ENCODE measurements around the gene TSPAN19. TPM values are rescaled to one million over a fixed set of nuclear protein-coding genes. Genes with fewer than 3 reads are reported as not detected.

The TSPAN19 gene
- total and polyA plus RNA-seq, 9 of the 15 experiments (the other 6 are each of a cell fraction or from before 2014, with no cell fraction given), result not detected

GRCh38 chr12:85000729-85001128 is 35.3 kb downstream of the TSPAN19 start (continued):
- TF ChIP-seq, protein P1, sequence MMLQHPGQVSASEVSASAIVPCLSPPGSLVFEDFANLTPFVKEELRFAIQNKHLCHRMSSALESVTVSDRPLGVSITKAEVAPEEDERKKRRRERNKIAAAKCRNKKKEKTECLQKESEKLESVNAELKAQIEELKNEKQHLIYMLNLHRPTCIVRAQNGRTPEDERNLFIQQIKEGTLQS (IDR thresholded peaks at IDR 0.05), result no peak
- TF ChIP-seq, protein P1 (CRISPR knock-in tag; conservative IDR thresholded peaks at IDR 0.05), result no peak
- TF ChIP-seq LARP7 (IDR thresholded peaks at IDR 0.05) (no peak), RBM34 (IDR thresholded peaks at IDR 0.05; ENCODE audit: borderline replicate concordance, insufficient read depth, low read length) (no peak), MTF1 (CRISPR knock-in tag; IDR thresholded peaks at IDR 0.05; ENCODE audit: borderline replicate concordance) (no peak), ATF4 (CRISPR knock-in tag; IDR thresholded peaks at IDR 0.05) (no peak)
- TF ChIP-seq, protein P2, sequence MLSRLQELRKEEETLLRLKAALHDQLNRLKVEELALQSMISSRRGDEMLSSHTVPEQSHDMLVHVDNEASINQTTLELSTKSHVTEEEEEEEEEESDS (CRISPR knock-in tag; IDR thresholded peaks at IDR 0.05), result no peak

DNA sequence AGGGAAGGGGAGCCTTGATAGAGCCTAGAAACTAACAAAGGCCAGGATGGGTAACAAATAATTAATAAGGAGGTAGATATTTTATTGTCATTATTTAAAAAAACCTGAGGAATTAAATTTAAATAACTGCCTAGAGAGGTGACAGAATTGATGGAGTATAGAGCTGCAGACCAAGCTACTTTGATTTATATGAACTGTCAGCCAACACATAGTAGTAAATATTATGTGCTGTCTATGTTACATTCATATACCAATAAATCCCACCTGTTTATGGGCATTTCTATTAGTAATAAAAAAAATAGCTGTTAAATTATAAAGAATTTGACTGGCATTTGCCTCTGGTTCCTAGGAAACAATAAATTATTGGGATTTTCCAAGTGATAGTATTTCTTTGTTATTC is 37.7 kb downstream of the TSPAN19 start:
- FAIRE-seq (no peak), ATAC-seq (no peak), DNase-seq (ENCODE audit: extremely low read depth in 1 of 4, low spot score in 3 of 4) (no peak)
- H3K36me3 ChIP-seq (ENCODE audit: control insufficient read depth, insufficient read depth, low read length), result no peaks in the 10 kb centered on the region
- no peaks in the 10 kb centered on the region for H3K9me3 ChIP-seq (replicated peaks; ENCODE audit: control insufficient read depth, insufficient read depth, low read depth, low read length)
- no peaks in the 10 kb centered on the region for H3K9me1 ChIP-seq (ENCODE audit: control insufficient read depth, insufficient read depth, low read length)
- ChIA-PET CTCF (ENCODE audit: low intra/inter-chr PET ratio) (no interaction called here), POLR2A (no interaction called here)
- H3K79me2 ChIP-seq (ENCODE audit: control insufficient read depth, insufficient read depth, low read length), result no peaks in the 10 kb centered on the region
- no peaks in the 10 kb centered on the region for H4K20me1 ChIP-seq (replicated peaks; ENCODE audit: control insufficient read depth, insufficient read depth, low read length)
- no peak overlapping the region for H3K4me2 ChIP-seq (ENCODE audit: insufficient read depth, low read length)
- in situ Hi-C loops (cut with MboI), result no loop called here
- no peak overlapping the region for H3K4me3 ChIP-seq
- no peaks in the 10 kb centered on the region for H3K4me1 ChIP-seq (replicated peaks in 1 of 2; ENCODE audit: control insufficient read depth in 2 of 2, insufficient read depth in 2 of 2, low read length in 2 of 2)
- H2AFZ ChIP-seq (ENCODE audit: low read depth, low read length), result no peak overlapping the region
- H3K27me3 ChIP-seq (ENCODE audit: control insufficient read depth in 2 of 2, insufficient read depth in 2 of 2, low read length in 2 of 2), result no peaks in the 10 kb centered on the region
- H3K9ac ChIP-seq (ENCODE audit: insufficient read depth in 1 of 2, low read depth in 2 of 2, low read length in 2 of 2), result no peak overlapping the region
- intact Hi-C loops (cut with micrococcal nuclease), result no loop called here
- no TSS peak for BruUV-seq (replicated peaks)
- H3K27ac ChIP-seq (ENCODE audit: extremely low read depth, low read depth, low read length), result no peak overlapping the region
- TF ChIP-seq OTX1 (CRISPR knock-in tag; IDR thresholded peaks at IDR 0.05), result no peak
- TF ChIP-seq RHOXF2B (CRISPR knock-in tag; conservative IDR thresholded peaks at IDR 0.05), result no peak
- TF ChIP-seq, protein P3, sequence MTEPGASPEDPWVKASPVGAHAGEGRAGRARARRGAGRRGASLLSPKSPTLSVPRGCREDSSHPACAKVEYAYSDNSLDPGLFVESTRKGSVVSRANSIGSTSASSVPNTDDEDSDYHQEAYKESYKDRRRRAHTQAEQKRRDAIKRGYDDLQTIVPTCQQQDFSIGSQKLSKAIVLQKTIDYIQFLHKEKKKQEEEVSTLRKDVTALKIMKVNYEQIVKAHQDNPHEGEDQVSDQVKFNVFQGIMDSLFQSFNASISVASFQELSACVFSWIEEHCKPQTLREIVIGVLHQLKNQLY (CRISPR knock-in tag; conservative IDR thresholded peaks at IDR 0.05), result no peak
- no peak for TF ChIP-seq WHSC1 (IDR thresholded peaks at IDR 0.05; ENCODE audit: low read length)
- TF ChIP-seq RFX7 (CRISPR knock-in tag; IDR thresholded peaks at IDR 0.05), result no peak
- TF ChIP-seq, protein P4, sequence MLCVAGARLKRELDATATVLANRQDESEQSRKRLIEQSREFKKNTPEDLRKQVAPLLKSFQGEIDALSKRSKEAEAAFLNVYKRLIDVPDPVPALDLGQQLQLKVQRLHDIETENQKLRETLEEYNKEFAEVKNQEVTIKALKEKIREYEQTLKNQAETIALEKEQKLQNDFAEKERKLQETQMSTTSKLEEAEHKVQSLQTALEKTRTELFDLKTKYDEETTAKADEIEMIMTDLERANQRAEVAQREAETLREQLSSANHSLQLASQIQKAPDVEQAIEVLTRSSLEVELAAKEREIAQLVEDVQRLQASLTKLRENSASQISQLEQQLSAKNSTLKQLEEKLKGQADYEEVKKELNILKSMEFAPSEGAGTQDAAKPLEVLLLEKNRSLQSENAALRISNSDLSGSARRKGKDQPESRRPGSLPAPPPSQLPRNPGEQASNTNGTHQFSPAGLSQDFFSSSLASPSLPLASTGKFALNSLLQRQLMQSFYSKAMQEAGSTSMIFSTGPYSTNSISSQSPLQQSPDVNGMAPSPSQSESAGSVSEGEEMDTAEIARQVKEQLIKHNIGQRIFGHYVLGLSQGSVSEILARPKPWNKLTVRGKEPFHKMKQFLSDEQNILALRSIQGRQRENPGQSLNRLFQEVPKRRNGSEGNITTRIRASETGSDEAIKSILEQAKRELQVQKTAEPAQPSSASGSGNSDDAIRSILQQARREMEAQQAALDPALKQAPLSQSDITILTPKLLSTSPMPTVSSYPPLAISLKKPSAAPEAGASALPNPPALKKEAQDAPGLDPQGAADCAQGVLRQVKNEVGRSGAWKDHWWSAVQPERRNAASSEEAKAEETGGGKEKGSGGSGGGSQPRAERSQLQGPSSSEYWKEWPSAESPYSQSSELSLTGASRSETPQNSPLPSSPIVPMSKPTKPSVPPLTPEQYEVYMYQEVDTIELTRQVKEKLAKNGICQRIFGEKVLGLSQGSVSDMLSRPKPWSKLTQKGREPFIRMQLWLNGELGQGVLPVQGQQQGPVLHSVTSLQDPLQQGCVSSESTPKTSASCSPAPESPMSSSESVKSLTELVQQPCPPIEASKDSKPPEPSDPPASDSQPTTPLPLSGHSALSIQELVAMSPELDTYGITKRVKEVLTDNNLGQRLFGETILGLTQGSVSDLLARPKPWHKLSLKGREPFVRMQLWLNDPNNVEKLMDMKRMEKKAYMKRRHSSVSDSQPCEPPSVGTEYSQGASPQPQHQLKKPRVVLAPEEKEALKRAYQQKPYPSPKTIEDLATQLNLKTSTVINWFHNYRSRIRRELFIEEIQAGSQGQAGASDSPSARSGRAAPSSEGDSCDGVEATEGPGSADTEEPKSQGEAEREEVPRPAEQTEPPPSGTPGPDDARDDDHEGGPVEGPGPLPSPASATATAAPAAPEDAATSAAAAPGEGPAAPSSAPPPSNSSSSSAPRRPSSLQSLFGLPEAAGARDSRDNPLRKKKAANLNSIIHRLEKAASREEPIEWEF (CRISPR knock-in tag; IDR thresholded peaks at IDR 0.05), result no peak

All from K562 (cell line).